ENCODE results near the gene TRIM14. TPM values are rescaled to one million over a fixed set of nuclear protein-coding genes. Genes with fewer than 3 reads are reported as not detected.

Gene TRIM14
- total RNA-seq, 1 experiment from 2014 or later = 34.1 TPM

DNA sequence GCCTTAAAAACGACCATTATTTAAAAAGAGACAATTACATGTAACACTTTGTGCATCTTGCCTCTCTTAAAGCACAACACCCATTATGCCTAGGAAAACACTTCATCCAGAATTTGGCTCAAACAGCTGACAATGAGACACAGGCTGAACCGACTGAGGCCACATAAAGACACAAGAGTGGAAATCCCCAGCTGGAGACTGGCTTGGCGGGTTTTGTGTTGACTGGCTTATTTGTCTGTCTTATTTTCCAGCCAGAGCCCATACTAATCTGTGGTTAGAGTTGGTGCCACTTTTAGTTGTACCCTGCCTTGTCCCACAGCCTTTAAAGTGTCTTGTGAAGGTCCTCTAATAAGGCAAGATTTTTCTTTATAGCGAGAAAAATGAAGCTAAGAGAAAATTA, 21.2 kb downstream of the TRIM14 start:
- Mint-ChIP-seq H3K27me3 (ENCODE audit: unreplicated experiment) (no peaks in the 10 kb centered on the region), H3K4me3 (ENCODE audit: low read depth, unreplicated experiment) (no peak overlapping the region), H3K4me1 (ENCODE audit: low read depth, unreplicated experiment) (no peaks in the 10 kb centered on the region), H3K9me3 (ENCODE audit: low read depth, unreplicated experiment) (no peaks in the 10 kb centered on the region), H3K27ac (ENCODE audit: unreplicated experiment) (no peak overlapping the region), H3K36me3 (ENCODE audit: insufficient read depth, unreplicated experiment) (peaks cover 22% of the 10 kb centered on the region)
- TF ChIP-seq, protein P1, sequence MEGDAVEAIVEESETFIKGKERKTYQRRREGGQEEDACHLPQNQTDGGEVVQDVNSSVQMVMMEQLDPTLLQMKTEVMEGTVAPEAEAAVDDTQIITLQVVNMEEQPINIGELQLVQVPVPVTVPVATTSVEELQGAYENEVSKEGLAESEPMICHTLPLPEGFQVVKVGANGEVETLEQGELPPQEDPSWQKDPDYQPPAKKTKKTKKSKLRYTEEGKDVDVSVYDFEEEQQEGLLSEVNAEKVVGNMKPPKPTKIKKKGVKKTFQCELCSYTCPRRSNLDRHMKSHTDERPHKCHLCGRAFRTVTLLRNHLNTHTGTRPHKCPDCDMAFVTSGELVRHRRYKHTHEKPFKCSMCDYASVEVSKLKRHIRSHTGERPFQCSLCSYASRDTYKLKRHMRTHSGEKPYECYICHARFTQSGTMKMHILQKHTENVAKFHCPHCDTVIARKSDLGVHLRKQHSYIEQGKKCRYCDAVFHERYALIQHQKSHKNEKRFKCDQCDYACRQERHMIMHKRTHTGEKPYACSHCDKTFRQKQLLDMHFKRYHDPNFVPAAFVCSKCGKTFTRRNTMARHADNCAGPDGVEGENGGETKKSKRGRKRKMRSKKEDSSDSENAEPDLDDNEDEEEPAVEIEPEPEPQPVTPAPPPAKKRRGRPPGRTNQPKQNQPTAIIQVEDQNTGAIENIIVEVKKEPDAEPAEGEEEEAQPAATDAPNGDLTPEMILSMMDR (IDR thresholded peaks at IDR 0.05; ENCODE audit: unreplicated experiment) = no peak
- no TSS peak for BruUV-seq (replicated peaks)
- no peak for DNase-seq
- CTCF ChIA-PET = no interaction called here
- intact Hi-C loops (cut with micrococcal nuclease; ENCODE audit: unreplicated experiment) = no loop called here

DNA sequence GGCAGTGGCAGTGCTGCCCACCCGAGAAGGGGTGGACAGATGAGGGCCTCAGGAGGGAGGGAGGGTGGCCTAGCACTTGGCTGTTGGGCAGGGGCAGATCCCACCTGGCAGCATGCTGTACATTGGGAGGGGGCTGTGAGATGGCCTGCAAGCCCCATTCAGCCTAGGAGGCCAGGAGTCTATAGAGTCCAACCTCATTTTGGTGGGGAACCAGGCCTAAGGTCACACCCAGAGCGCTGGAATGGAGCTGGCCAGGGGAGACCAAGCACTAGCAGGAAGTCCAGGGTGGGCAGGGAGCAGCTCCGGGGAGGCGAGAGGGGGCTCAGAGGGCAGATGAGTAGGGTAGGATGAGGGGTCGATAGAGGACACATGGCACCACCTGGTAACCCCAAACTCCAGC, 22.9 kb downstream of the TRIM14 start:
- intact Hi-C loops (cut with micrococcal nuclease; ENCODE audit: unreplicated experiment) = no loop called here
- TF ChIP-seq, protein P1 (IDR thresholded peaks at IDR 0.05; ENCODE audit: unreplicated experiment) = no peak
- Mint-ChIP-seq H3K4me1 (ENCODE audit: low read depth, unreplicated experiment) (no peaks in the 10 kb centered on the region), H3K27me3 (ENCODE audit: unreplicated experiment) (no peaks in the 10 kb centered on the region), H3K4me3 (ENCODE audit: low read depth, unreplicated experiment) (no peak overlapping the region), H3K27ac (ENCODE audit: unreplicated experiment) (no peak overlapping the region), H3K9me3 (ENCODE audit: low read depth, unreplicated experiment) (no peaks in the 10 kb centered on the region), H3K36me3 (ENCODE audit: insufficient read depth, unreplicated experiment) (peaks cover 26% of the 10 kb centered on the region)
- no peak for DNase-seq
- BruUV-seq (replicated peaks) = no TSS peak
- CTCF ChIA-PET = no interaction called here

DNA sequence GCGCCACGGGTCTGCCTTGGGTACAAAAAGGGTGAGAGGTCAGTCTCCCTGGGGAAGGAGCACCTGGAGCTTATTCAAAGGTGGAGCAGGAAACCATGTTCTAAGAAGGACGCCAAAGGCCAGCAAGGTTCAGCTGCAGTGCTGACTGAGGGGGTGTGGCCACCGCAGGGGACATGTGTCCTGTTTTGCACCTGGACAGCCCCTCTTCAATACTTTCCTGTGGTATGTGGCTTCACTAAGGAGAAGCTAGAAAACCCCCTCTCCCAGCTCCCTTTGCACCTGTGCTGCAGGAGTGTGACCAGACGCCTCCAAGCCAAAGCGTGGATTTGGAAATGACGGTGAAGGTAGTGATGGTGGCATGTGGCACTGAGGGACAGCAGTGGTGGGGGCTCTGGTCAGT, 23.6 kb downstream of the TRIM14 start:
- DNase-seq = no peak
- Mint-ChIP-seq H3K27me3 (ENCODE audit: unreplicated experiment) (no peaks in the 10 kb centered on the region), H3K27ac (ENCODE audit: unreplicated experiment) (no peak overlapping the region), H3K36me3 (ENCODE audit: insufficient read depth, unreplicated experiment) (peaks cover 26% of the 10 kb centered on the region), H3K9me3 (ENCODE audit: low read depth, unreplicated experiment) (no peaks in the 10 kb centered on the region), H3K4me1 (ENCODE audit: low read depth, unreplicated experiment) (no peaks in the 10 kb centered on the region), H3K4me3 (ENCODE audit: low read depth, unreplicated experiment) (no peak overlapping the region)
- TF ChIP-seq, protein P1 (IDR thresholded peaks at IDR 0.05; ENCODE audit: unreplicated experiment) = no peak
- CTCF ChIA-PET = no interaction called here
- BruUV-seq (replicated peaks) = no TSS peak
- intact Hi-C loops (cut with micrococcal nuclease; ENCODE audit: unreplicated experiment) = no loop called here

DNA sequence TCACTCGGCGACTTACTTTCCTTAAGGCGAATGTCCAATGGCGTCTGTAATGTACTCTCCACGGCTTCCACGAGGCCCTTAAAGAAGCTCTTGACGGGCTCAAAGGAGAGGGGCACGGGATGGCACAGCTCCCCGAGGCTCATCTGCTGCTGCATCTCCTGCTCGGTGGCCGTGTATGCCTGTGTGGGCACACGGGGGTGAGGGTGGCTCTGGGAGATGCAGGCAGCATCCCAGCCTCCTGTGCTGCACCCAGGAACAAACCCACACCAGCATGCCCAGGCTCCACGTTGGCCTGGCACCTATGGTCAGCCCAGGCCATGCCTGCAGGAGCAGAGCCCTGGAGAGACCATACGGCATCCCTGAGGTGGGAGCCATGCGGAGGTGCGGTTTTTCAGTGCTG, 24.2 kb downstream of the TRIM14 start:
- Mint-ChIP-seq H3K4me3 (ENCODE audit: low read depth, unreplicated experiment) (no peak overlapping the region), H3K36me3 (ENCODE audit: insufficient read depth, unreplicated experiment) (peaks cover 30% of the 10 kb centered on the region), H3K27ac (ENCODE audit: unreplicated experiment) (no peak overlapping the region), H3K4me1 (ENCODE audit: low read depth, unreplicated experiment) (no peaks in the 10 kb centered on the region), H3K9me3 (ENCODE audit: low read depth, unreplicated experiment) (no peaks in the 10 kb centered on the region), H3K27me3 (ENCODE audit: unreplicated experiment) (no peaks in the 10 kb centered on the region)
- TF ChIP-seq, protein P1 (IDR thresholded peaks at IDR 0.05; ENCODE audit: unreplicated experiment) = no peak
- BruUV-seq (replicated peaks) = no TSS peak
- CTCF ChIA-PET = no interaction called here
- intact Hi-C loops (cut with micrococcal nuclease; ENCODE audit: unreplicated experiment) = no loop called here
- no peak for DNase-seq

DNA sequence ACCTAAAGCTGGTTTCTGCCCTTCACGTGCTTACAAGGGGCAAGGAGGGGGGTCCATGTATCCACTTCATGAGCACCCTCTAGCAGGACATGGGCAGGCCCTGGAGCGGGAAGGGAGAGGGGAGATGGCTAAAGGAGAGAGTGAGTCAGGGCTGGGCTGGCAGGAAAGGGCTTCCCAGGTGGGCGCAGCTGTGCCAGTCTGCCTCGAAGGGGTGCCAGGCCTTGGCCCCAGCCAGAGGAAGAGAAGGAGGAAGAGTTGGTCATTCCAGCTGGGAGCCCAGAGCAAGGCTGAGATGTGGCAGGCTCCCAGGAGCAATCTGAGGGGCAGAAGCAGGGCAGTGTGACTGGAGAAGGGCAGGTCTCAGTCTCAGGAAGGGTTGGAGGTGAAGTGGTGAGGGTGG, 24.7 kb downstream of the TRIM14 start:
- BruUV-seq (replicated peaks) = no TSS peak

More for the DNA sequence above, 24.7 kb downstream of the TRIM14 start:
- H3K27ac Mint-ChIP-seq (ENCODE audit: unreplicated experiment) = peak overlapping the region; percentile 9
- TF ChIP-seq, protein P1 (IDR thresholded peaks at IDR 0.05; ENCODE audit: unreplicated experiment) = no peak
- H3K4me3 Mint-ChIP-seq (ENCODE audit: low read depth, unreplicated experiment) = no peak overlapping the region
- peaks cover 35% of the 10 kb centered on the region for H3K36me3 Mint-ChIP-seq (ENCODE audit: insufficient read depth, unreplicated experiment)
- no peaks in the 10 kb centered on the region for H3K9me3 Mint-ChIP-seq (ENCODE audit: low read depth, unreplicated experiment)
- no peaks in the 10 kb centered on the region for H3K4me1 Mint-ChIP-seq (ENCODE audit: low read depth, unreplicated experiment)
- DNase-seq = no peak
- CTCF ChIA-PET = no interaction called here
- no peaks in the 10 kb centered on the region for H3K27me3 Mint-ChIP-seq (ENCODE audit: unreplicated experiment)
- intact Hi-C loops (cut with micrococcal nuclease; ENCODE audit: unreplicated experiment) = no loop called here
